ENCODE measurements around the gene SPDYC. TPM values are rescaled to one million over a fixed set of nuclear protein-coding genes. Genes with fewer than 3 reads are reported as not detected.

SPDYC gene
- total and polyA plus RNA-seq, 2 of the 13 experiments (the other 11 are each of a cell fraction or from before 2014, with no cell fraction given) = 0.15 to 0.33 TPM

DNA sequence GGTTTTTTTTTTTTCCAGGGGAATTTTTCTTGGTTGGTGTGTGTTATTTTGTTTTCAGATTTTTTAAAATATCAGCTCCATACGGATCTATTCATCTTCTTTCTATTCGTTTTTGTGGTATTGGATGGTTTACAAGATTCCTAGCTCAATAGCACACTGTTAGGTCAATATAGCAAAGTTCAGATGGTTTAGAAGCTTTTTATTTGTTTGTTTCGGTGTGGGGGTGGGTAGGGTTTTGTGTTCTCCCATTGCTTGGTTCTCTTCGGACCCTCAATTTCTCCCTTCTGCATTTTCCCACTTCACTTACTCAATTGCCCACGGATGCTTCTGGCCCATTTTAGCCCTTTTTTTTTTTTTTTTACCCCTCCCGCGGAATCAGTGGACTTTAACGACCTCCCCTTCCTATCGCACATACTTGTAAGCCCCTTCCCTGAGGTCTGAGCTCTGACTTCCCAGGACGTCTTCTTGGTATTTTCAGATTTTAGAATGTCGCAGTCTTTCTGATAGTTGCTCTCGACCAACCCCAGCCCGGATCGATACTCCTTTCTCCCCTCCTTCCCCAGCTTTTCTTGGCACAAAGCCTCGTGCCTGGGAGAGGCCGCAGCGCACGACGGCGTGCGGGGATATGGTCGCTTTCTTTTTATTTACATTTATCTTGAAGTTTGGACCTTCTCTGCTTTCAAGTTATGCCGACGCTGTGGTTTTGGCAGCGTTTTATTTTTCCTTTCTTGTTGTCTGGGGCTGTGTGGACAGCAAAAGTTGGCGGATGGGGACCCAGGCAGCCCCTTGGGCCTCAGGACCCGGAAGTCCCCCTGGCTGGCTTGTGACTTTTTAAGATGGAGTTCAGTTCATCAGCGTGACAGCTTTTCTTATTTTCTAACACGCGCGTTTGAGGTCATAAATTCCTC is 4.4 kb upstream of the SPDYC start (continued):
- TF ChIP-seq, protein P1, sequence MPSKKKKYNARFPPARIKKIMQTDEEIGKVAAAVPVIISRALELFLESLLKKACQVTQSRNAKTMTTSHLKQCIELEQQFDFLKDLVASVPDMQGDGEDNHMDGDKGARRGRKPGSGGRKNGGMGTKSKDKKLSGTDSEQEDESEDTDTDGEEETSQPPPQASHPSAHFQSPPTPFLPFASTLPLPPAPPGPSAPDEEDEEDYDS (CRISPR knock-in tag; IDR thresholded peaks at IDR 0.05) = 0 out of 2 replicates have a peak, but pooled peaks have one; percentile 44
- TF ChIP-seq, protein P2, sequence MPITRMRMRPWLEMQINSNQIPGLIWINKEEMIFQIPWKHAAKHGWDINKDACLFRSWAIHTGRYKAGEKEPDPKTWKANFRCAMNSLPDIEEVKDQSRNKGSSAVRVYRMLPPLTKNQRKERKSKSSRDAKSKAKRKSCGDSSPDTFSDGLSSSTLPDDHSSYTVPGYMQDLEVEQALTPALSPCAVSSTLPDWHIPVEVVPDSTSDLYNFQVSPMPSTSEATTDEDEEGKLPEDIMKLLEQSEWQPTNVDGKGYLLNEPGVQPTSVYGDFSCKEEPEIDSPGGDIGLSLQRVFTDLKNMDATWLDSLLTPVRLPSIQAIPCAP (CRISPR knock-in tag; IDR thresholded peaks at IDR 0.05; ENCODE audit: low read depth) = no peak
- no peak for TF ChIP-seq ZSCAN22 (CRISPR knock-in tag; IDR thresholded peaks at IDR 0.05)
- TF ChIP-seq MEIS2 (CRISPR knock-in tag; IDR thresholded peaks at IDR 0.05) = no peak
- TF ChIP-seq ONECUT2 (CRISPR knock-in tag; IDR thresholded peaks at IDR 0.05) = peak; percentile 97
- TF ChIP-seq, protein P3, sequence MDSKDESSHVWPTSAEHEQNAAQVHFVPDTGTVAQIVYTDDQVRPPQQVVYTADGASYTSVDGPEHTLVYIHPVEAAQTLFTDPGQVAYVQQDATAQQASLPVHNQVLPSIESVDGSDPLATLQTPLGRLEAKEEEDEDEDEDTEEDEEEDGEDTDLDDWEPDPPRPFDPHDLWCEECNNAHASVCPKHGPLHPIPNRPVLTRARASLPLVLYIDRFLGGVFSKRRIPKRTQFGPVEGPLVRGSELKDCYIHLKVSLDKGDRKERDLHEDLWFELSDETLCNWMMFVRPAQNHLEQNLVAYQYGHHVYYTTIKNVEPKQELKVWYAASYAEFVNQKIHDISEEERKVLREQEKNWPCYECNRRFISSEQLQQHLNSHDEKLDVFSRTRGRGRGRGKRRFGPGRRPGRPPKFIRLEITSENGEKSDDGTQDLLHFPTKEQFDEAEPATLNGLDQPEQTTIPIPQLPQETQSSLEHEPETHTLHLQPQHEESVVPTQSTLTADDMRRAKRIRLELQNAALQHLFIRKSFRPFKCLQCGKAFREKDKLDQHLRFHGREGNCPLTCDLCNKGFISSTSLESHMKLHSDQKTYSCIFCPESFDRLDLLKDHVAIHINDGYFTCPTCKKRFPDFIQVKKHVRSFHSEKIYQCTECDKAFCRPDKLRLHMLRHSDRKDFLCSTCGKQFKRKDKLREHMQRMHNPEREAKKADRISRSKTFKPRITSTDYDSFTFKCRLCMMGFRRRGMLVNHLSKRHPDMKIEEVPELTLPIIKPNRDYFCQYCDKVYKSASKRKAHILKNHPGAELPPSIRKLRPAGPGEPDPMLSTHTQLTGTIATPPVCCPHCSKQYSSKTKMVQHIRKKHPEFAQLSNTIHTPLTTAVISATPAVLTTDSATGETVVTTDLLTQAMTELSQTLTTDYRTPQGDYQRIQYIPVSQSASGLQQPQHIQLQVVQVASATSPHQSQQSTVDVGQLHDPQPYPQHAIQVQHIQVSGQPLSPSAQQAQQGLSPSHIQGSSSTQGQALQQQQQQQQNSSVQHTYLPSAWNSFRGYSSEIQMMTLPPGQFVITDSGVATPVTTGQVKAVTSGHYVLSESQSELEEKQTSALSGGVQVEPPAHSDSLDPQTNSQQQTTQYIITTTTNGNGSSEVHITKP (CRISPR knock-in tag; IDR thresholded peaks at IDR 0.05; ENCODE audit: low read depth) = peak; percentile 83; the same call in 1 of the 2 replicates
- peak; percentile 14; the same call in 1 of the 2 replicates for TF ChIP-seq JUNB (CRISPR knock-in tag; IDR thresholded peaks at IDR 0.05; ENCODE audit: borderline replicate concordance)
- peak; percentile 78 for TF ChIP-seq MTA1 (CRISPR knock-in tag; IDR thresholded peaks at IDR 0.05; ENCODE audit: borderline replicate concordance)
- TF ChIP-seq, protein P4, sequence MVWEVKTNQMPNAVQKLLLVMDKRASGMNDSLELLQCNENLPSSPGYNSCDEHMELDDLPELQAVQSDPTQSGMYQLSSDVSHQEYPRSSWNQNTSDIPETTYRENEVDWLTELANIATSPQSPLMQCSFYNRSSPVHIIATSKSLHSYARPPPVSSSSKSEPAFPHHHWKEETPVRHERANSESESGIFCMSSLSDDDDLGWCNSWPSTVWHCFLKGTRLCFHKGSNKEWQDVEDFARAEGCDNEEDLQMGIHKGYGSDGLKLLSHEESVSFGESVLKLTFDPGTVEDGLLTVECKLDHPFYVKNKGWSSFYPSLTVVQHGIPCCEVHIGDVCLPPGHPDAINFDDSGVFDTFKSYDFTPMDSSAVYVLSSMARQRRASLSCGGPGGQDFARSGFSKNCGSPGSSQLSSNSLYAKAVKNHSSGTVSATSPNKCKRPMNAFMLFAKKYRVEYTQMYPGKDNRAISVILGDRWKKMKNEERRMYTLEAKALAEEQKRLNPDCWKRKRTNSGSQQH (CRISPR knock-in tag; IDR thresholded peaks at IDR 0.05; ENCODE audit: low read depth) = no peak
- TF ChIP-seq, protein P5, sequence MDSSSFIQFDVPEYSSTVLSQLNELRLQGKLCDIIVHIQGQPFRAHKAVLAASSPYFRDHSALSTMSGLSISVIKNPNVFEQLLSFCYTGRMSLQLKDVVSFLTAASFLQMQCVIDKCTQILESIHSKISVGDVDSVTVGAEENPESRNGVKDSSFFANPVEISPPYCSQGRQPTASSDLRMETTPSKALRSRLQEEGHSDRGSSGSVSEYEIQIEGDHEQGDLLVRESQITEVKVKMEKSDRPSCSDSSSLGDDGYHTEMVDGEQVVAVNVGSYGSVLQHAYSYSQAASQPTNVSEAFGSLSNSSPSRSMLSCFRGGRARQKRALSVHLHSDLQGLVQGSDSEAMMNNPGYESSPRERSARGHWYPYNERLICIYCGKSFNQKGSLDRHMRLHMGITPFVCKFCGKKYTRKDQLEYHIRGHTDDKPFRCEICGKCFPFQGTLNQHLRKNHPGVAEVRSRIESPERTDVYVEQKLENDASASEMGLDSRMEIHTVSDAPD (CRISPR knock-in tag; IDR thresholded peaks at IDR 0.05) = peak; percentile 75; the same call in 1 of the 2 replicates
- no peak for TF ChIP-seq PLRG1 (conservative IDR thresholded peaks at IDR 0.05)
- TF ChIP-seq, protein P6, sequence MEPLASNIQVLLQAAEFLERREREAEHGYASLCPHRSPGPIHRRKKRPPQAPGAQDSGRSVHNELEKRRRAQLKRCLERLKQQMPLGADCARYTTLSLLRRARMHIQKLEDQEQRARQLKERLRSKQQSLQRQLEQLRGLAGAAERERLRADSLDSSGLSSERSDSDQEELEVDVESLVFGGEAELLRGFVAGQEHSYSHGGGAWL (CRISPR knock-in tag; IDR thresholded peaks at IDR 0.05) = no peak
- TF ChIP-seq ZNF567 (CRISPR knock-in tag; IDR thresholded peaks at IDR 0.05; ENCODE audit: borderline replicate concordance) = no peak
- TF ChIP-seq STAT5B (CRISPR knock-in tag; IDR thresholded peaks at IDR 0.05) = no peak
- no peak for TF ChIP-seq KMT2A (CRISPR knock-in tag; IDR thresholded peaks at IDR 0.05)
- no peak for TF ChIP-seq ZNF24 (IDR thresholded peaks at IDR 0.05)
- no peak for TF ChIP-seq KAT2B (IDR thresholded peaks at IDR 0.05; ENCODE audit: borderline replicate concordance, low read depth, low read length)
- no peak for TF ChIP-seq ZNF329 (CRISPR knock-in tag; IDR thresholded peaks at IDR 0.05; ENCODE audit: low read depth)
- TF ChIP-seq NFE2L2 (IDR thresholded peaks at IDR 0.05; ENCODE audit: low read length) = no peak
- TF ChIP-seq CCDC6 (CRISPR knock-in tag; IDR thresholded peaks at IDR 0.05) = no peak
- TF ChIP-seq ATAD3A (CRISPR knock-in tag; IDR thresholded peaks at IDR 0.05) = no peak
- peak; percentile 67 for TF ChIP-seq BCL6 (CRISPR knock-in tag; IDR thresholded peaks at IDR 0.05)

Data from HepG2 (cell line).